Panc1 (cell line): Measurements from ENCODE around the gene TAF4B. TPM values are rescaled to one million over a fixed set of nuclear protein-coding genes. Genes with fewer than 3 reads are reported as not detected.
"Not testable (repeated sequence)": the region's sequence is repeated elsewhere in the genome, so short reads cannot be mapped to it uniquely, and the experiment has no call there.

Source experiments
- ATAC-seq: fragments of 200-7000 bp; cut with Tn5 transposase; 2 replicates; pipeline ENCODE4 v1.9.1; 2020; ENCODE audit warnings: mild to moderate bottlenecking, moderate library complexity
- BruUV-seq: library from RNA; stranded (reverse); fragments of 400-500 nt; replicated peaks from 2 replicates; lab custom pipeline; 2021; lab: Mats Ljungman, UMichigan
- CTCF ChIA-PET: fragments of 300-600 bp; sonication (Branson Sonifier 250); formaldehyde crosslinking; loops from one replicate; lab custom pipeline; 2022; ENCODE audit warnings: antibody characterized with exemption; lab: Charles Lee
- POLR2A ChIA-PET: fragments of 300-600 bp; sonication (Branson Sonifier 250); formaldehyde crosslinking; loops from one replicate; lab custom pipeline; 2022; ENCODE audit warnings: antibody characterized with exemption; lab: Charles Lee
- DNase-seq: peaks from one replicate; pipeline ENCODE4 v3.0.0-alpha.2; 2010; ENCODE audit warnings: low read depth, low spot score
- H3K27ac ChIP-seq: 2 replicates; pipeline ENCODE4 v1.5.1; 2011; ENCODE audit warnings: mild to moderate bottlenecking, low read length, inconsistent platforms
- H3K27me3 ChIP-seq: fragments of 200-500 bp; sonication (Bioruptor generic); 2 replicates; pipeline ENCODE4 v1.6.0; 2014; ENCODE audit warnings: low read length, inconsistent platforms; ENCODE audit not compliant: control insufficient read depth, insufficient read depth
- H3K36me3 ChIP-seq: fragments of 200-500 bp; sonication (Bioruptor generic); 2 replicates; pipeline ENCODE4 v1.5.1; 2014; ENCODE audit warnings: inconsistent platforms, mild to moderate bottlenecking, low read length, moderate library complexity; ENCODE audit not compliant: control insufficient read depth, insufficient read depth
- H3K4me1 ChIP-seq: 2 replicates; pipeline ENCODE4 v1.5.1; 2011; ENCODE audit warnings: inconsistent platforms, mild to moderate bottlenecking, low read length, moderate library complexity; ENCODE audit not compliant: control insufficient read depth, insufficient read depth
- H3K4me3 ChIP-seq, 2 experiments: 2 replicates each; pipeline ENCODE4 v1.5.1; 2011 to 2012; ENCODE audit warnings: low read depth in 2 of 2, low read length in 2 of 2, mild to moderate bottlenecking in 2 of 2, inconsistent platforms in 1 of 2, moderate library complexity in 1 of 2
- H3K9me3 ChIP-seq: fragments of 200-500 bp; sonication (Bioruptor generic); 2 replicates; pipeline ENCODE4 v1.5.1; 2014; ENCODE audit warnings: low read depth, mild to moderate bottlenecking, inconsistent platforms, low read length, moderate library complexity; ENCODE audit not compliant: control insufficient read depth, insufficient read depth
- CTCF ChIP-seq: fragments of 450-650 bp; IDR thresholded peaks from 2 replicates; pipeline ENCODE4 v1.5.1; 2017; ENCODE audit warnings: mild to moderate bottlenecking
- POLR2AphosphoS5 ChIP-seq: IDR thresholded peaks from 2 replicates; pipeline ENCODE4 v1.6.1; 2012; ENCODE audit warnings: mild to moderate bottlenecking, low read depth, low read length, moderate library complexity
- REST ChIP-seq, 2 experiments: IDR thresholded peaks; 2 replicates each; pipeline ENCODE4 v1.6.1; 2011 to 2012; ENCODE audit warnings: low read depth in 2 of 2, control low read depth in 1 of 2, low read length in 1 of 2, mild to moderate bottlenecking in 1 of 2, moderate library complexity in 1 of 2; ENCODE audit not compliant: insufficient read depth in 1 of 2
- SIN3A ChIP-seq: IDR thresholded peaks from 2 replicates; pipeline ENCODE4 v1.6.1; 2012; ENCODE audit warnings: low read depth, mild to moderate bottlenecking, low read length, moderate library complexity, borderline replicate concordance; ENCODE audit not compliant: insufficient read depth
- TCF7L2 ChIP-seq: IDR thresholded peaks from 2 replicates; pipeline ENCODE4 v1.6.1; 2011; ENCODE audit warnings: mild to moderate bottlenecking, low read depth, low read length, inconsistent platforms
- in situ Hi-C: cut with HindIII; loops from 2 replicates; pipeline ENCODE4 v1.10.0; 2016; ENCODE audit warnings: low sequenced_read_pairs, low pct_unique_long_range_greater_than_20kb
- intact Hi-C: fragments of 100-400 bp; cut with micrococcal nuclease; formaldehyde crosslinking; loops from one replicate; pipeline ENCODE4 v1.10.0; 2022; ENCODE audit not compliant: unreplicated experiment
- total RNA-seq: library from RNA; stranded (reverse); gene quantifications from one replicate; pipeline ENCODE4 v1.2.1, GENCODE V29; 2021; ENCODE audit not compliant: unreplicated experiment

Gene TAF4B
- total RNA-seq, 1 experiment from 2014 or later = 8.0 TPM

- ATAC-seq, intact Hi-C loops, in situ Hi-C loops, H3K4me3 ChIP-seq, H3K9me3 ChIP-seq, CTCF ChIA-PET, H3K4me1 ChIP-seq, H3K27me3 ChIP-seq, DNase-seq, BruUV-seq, H3K36me3 ChIP-seq, H3K27ac ChIP-seq, POLR2A ChIA-PET: not testable (repeated sequence)
Measured at GRCh38 chr18:26237363-26237762, 11.1 kb downstream of the TAF4B start.

- DNase-seq, BruUV-seq, H3K36me3 ChIP-seq, intact Hi-C loops, POLR2A ChIA-PET, H3K4me3 ChIP-seq, in situ Hi-C loops, H3K27me3 ChIP-seq, H3K4me1 ChIP-seq, H3K27ac ChIP-seq, H3K9me3 ChIP-seq, ATAC-seq: not testable (repeated sequence)
- CTCF ChIA-PET = interaction anchor here (0.6 kb wide), 1 partner anchor 147 kb away, joined by 14 read pairs; no protein-coding TSS in a partner anchor
Measured at GRCh38 chr18:26238718-26239117, 12.5 kb downstream of the TAF4B start.

GRCh38 chr18:26242392-26242791 is 16.1 kb downstream of the TAF4B start:
- intact Hi-C loops, BruUV-seq, H3K36me3 ChIP-seq, H3K9me3 ChIP-seq, ATAC-seq, CTCF ChIA-PET, H3K4me1 ChIP-seq, H3K4me3 ChIP-seq, DNase-seq, POLR2A ChIA-PET, H3K27me3 ChIP-seq, in situ Hi-C loops, H3K27ac ChIP-seq: not testable (repeated sequence)

GRCh38 chr18:26245434-26245833 is 19.2 kb downstream of the TAF4B start:
- POLR2A ChIA-PET, H3K27me3 ChIP-seq, H3K36me3 ChIP-seq, H3K27ac ChIP-seq, BruUV-seq, DNase-seq, H3K4me3 ChIP-seq, H3K4me1 ChIP-seq, intact Hi-C loops, in situ Hi-C loops, ATAC-seq, CTCF ChIA-PET, H3K9me3 ChIP-seq: not testable (repeated sequence)

GRCh38 chr18:26252411-26252810 is 26.2 kb downstream of the TAF4B start:
- no peak for DNase-seq
- BruUV-seq = no TSS peak
- H3K4me3 ChIP-seq = no peak overlapping the region
- no peaks in the 10 kb centered on the region for H3K36me3 ChIP-seq
- no peaks in the 10 kb centered on the region; the same call in 1 of the 2 replicates for H3K4me1 ChIP-seq
- no peak for TF ChIP-seq SIN3A
- TF ChIP-seq POLR2AphosphoS5 = no peak
- no peak for TF ChIP-seq CTCF
- TF ChIP-seq REST (IDR thresholded peaks at IDR 0.05; ENCODE audit: insufficient read depth in 1 of 2, low read depth in 2 of 2, low read length in 1 of 2) = no peak
- TF ChIP-seq TCF7L2 = no peak
- POLR2A ChIA-PET = no interaction called here
- CTCF ChIA-PET = no interaction called here
- ATAC-seq = no peak
- intact Hi-C loops (no loop called here), in situ Hi-C loops (no loop called here)
- H3K27ac ChIP-seq = no peak overlapping the region
- no peaks in the 10 kb centered on the region for H3K27me3 ChIP-seq
- no peaks in the 10 kb centered on the region for H3K9me3 ChIP-seq
